B cell (primary cell): ENCODE results near the gene PRPSAP1. TPM values are rescaled to one million over a fixed set of nuclear protein-coding genes. Genes with fewer than 3 reads are reported as not detected.

Source experiments
- ATAC-seq: fragments of 200-7000 bp; cut with Tn5 transposase; one replicate; pipeline ENCODE4 v1.10.0; 2021; ENCODE audit warnings: low read depth, mild to moderate bottlenecking, moderate number of reproducible peaks, moderate library complexity
- CTCF ChIA-PET: fragments of 350-600 bp; sonication (Branson Sonifier 250); formaldehyde crosslinking; loops from one replicate; lab custom pipeline; 2021; ENCODE audit warnings: antibody characterized with exemption, inconsistent platforms; lab: Charles Lee
- POLR2A ChIA-PET: fragments of 350-600 bp; sonication (Branson Sonifier 250); formaldehyde crosslinking; loops from one replicate; lab custom pipeline; 2021; ENCODE audit warnings: antibody characterized with exemption; lab: Charles Lee
- DNase-seq: peaks from one replicate; pipeline ENCODE4 v3.0.0; 2013
- H2AFZ ChIP-seq: 2 replicates; pipeline ENCODE4 v1.6.1; 2012; ENCODE audit warnings: mild to moderate bottlenecking, low read depth, low read length; ENCODE audit not compliant: insufficient read depth, poor library complexity, severe bottlenecking
- H3K27ac ChIP-seq, 2 donors: 1 replicate in 1 of 2; 2 replicates in 1 of 2; pipeline ENCODE4 v1.5.1; 2012 to 2013; ENCODE audit warnings: low read length in 2 of 2, mild to moderate bottlenecking in 2 of 2, moderate library complexity in 1 of 2
- H3K27me3 ChIP-seq, 4 experiments: fragments of 200-600 bp in 1 of 4; sonication (generic) in 1 of 4; replicated peaks in 1 of 4; 1 replicate in 2 of 4; 2 replicates in 2 of 4; pipeline versions ENCODE4 v1.6.1 to v1.7.0; 2013 to 2016; ENCODE audit warnings: low read length in 3 of 4, mild to moderate bottlenecking in 2 of 4, mixed read lengths in 1 of 4, moderate library complexity in 1 of 4; ENCODE audit not compliant: insufficient read depth in 4 of 4, control insufficient read depth in 3 of 4; ENCODE audit errors: control extremely low read depth in 1 of 4
- H3K36me3 ChIP-seq, 2 experiments: replicated peaks in 1 of 2; 1 replicate in 1 of 2; 2 replicates in 1 of 2; pipeline versions ENCODE4 v1.6.1 to v1.7.1; 2013; ENCODE audit warnings: low read length in 1 of 2; ENCODE audit not compliant: insufficient read depth in 2 of 2, control insufficient read depth in 1 of 2; ENCODE audit errors: control extremely low read depth in 1 of 2, extremely low read depth in 1 of 2
- H3K4me1 ChIP-seq, 2 donors: fragments of 200-600 bp in 1 of 2; sonication (generic) in 1 of 2; 1 replicate in 1 of 2; 2 replicates in 1 of 2; pipeline versions ENCODE4 v1.5.1 to v1.6.1; 2013 to 2017; ENCODE audit warnings: low read length in 2 of 2; ENCODE audit not compliant: control insufficient read depth in 2 of 2, insufficient read depth in 2 of 2
- H3K4me2 ChIP-seq: replicated peaks from 2 replicates; pipeline ENCODE3; 2012; ENCODE audit warnings: mild to moderate bottlenecking, low read depth, low read length; ENCODE audit not compliant: poor library complexity, severe bottlenecking
- H3K4me3 ChIP-seq, 5 experiments: fragments of 200-600 bp in 1 of 5; sonication (generic) in 1 of 5; 1 replicate in 3 of 5; 2 replicates in 2 of 5; pipeline versions ENCODE4 v1.5.1 to v1.7.0; 2011 to 2016; ENCODE audit warnings: low read length in 4 of 5, mild to moderate bottlenecking in 4 of 5, low read depth in 2 of 5, control low read depth in 1 of 5, moderate library complexity in 1 of 5; ENCODE audit not compliant: insufficient read depth in 1 of 5; ENCODE audit errors: control extremely low read depth in 1 of 5, extremely low read depth in 1 of 5
- H3K79me2 ChIP-seq: fragments of 200-600 bp; sonication (generic); one replicate; pipeline ENCODE4 v1.6.0; 2016; ENCODE audit warnings: low read length; ENCODE audit not compliant: control insufficient read depth, insufficient read depth
- H3K9ac ChIP-seq: fragments of 200-600 bp; sonication (generic); 2 replicates; pipeline ENCODE4 v1.6.1; 2017; ENCODE audit warnings: mild to moderate bottlenecking, low read length, moderate library complexity
- H3K9me3 ChIP-seq, 3 donors: one replicate each; pipeline versions ENCODE4 v1.6.1 to v1.7.1; 2013; ENCODE audit warnings: low read length in 2 of 3; ENCODE audit not compliant: control insufficient read depth in 2 of 3, insufficient read depth in 1 of 3; ENCODE audit errors: control extremely low read depth in 1 of 3
- H4K20me1 ChIP-seq: 2 replicates; pipeline ENCODE4 v1.6.0; 2012; ENCODE audit warnings: mild to moderate bottlenecking, low read length; ENCODE audit not compliant: insufficient read depth, control insufficient read depth, poor library complexity, severe bottlenecking
- H3K27ac Mint-ChIP-seq: one replicate; pipeline ENCODE4 v1.8.0; 2021; ENCODE audit warnings: mixed read lengths
- H3K27me3 Mint-ChIP-seq: one replicate; pipeline ENCODE4 v1.8.0; 2021; ENCODE audit warnings: mixed read lengths
- H3K4me1 Mint-ChIP-seq: one replicate; pipeline ENCODE4 v1.8.0; 2021; ENCODE audit warnings: mixed read lengths
- H3K4me3 Mint-ChIP-seq: one replicate; pipeline ENCODE4 v1.8.0; 2021; ENCODE audit warnings: mixed read lengths
- H3K9me3 Mint-ChIP-seq: one replicate; pipeline ENCODE4 v1.8.0; 2022; ENCODE audit warnings: mixed read lengths; ENCODE audit not compliant: insufficient read depth
- CTCF ChIP-seq: fragments of 200-600 bp; IDR thresholded peaks from one replicate; pipeline ENCODE4 v1.8.0; 2022; ENCODE audit warnings: antibody characterized with exemption, mild to moderate bottlenecking
- EZH2 ChIP-seq: IDR thresholded peaks from 2 replicates; pipeline ENCODE4 v1.6.1; 2012; ENCODE audit warnings: borderline replicate concordance, low read depth, mild to moderate bottlenecking, moderate library complexity, low read length; ENCODE audit not compliant: insufficient read depth, poor library complexity, severe bottlenecking
- WGBS: methylation state at CpG from one replicate; pipeline ENCODE4 v1.1.5; 2013; ENCODE audit warnings: missing lambda C conversion rate; ENCODE audit not compliant: insufficient coverage; 5-methylcytosine and 5-hydroxymethylcytosine counted together
- intact Hi-C: fragments of 100-400 bp; cut with micrococcal nuclease; formaldehyde crosslinking; loops from one replicate; pipeline ENCODE4 v1.10.0; 2022
- polyA plus RNA-seq: library from polyadenylated mRNA; depleted of rRNA; stranded (reverse); fragments of >200 nt; gene quantifications from 2 replicates; pipeline ENCODE4 v1.2.3, GENCODE V29; 2012
- total RNA-seq, 2 donors: library from RNA; stranded (reverse); fragments of 120-200 nt in 1 of 2; gene quantifications; 1 replicate in 1 of 2; 2 replicates in 1 of 2; pipeline versions ENCODE4 v1.2.3 to v1.2.4, GENCODE V29; 2013 to 2022

Gene PRPSAP1
- total and polyA plus RNA-seq, 2 donors (not counting 1 experiment from before 2014, with no cell fraction given) = 45.5 to 61.4 TPM

DNA sequence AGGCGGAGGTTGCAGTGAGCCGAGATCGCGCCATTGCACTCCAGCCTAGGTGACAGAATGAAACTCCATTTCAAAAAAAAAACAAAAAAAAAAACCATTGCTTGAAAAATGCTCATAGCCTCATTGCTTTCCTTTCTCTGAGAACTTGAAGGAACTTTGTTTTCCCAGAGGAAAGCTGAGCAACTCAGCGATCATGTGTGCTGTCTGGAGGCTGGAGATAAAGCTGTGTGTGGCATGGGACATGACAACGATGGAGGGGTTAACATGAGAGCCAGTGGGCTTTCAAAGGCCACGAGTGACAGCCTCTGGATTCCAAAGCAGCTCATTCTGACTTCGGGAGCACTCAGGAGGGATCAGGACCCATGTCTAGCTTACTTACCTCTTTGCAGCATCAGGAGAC, 24.1 kb downstream of the PRPSAP1 start:
- no peaks in the 10 kb centered on the region for H3K27me3 Mint-ChIP-seq
- no peak for TF ChIP-seq CTCF
- no peaks in the 10 kb centered on the region for H3K4me1 Mint-ChIP-seq
- no peaks in the 10 kb centered on the region for H3K9me3 Mint-ChIP-seq
- H3K27me3 ChIP-seq = no peaks in the 10 kb centered on the region
- ATAC-seq = no peak
- H3K4me3 ChIP-seq = no peak overlapping the region
- H2AFZ ChIP-seq = no peak overlapping the region
- no peaks in the 10 kb centered on the region for H4K20me1 ChIP-seq
- no peak overlapping the region for H3K27ac Mint-ChIP-seq
- no peak for DNase-seq
- peaks cover 3% of the 10 kb centered on the region for H3K79me2 ChIP-seq
- H3K27ac ChIP-seq = no peak overlapping the region
- 100% methylated on average over 3 of the region's 8 CpGs for WGBS
- H3K9me3 ChIP-seq = no peaks in the 10 kb centered on the region
- H3K4me1 ChIP-seq = no peaks in the 10 kb centered on the region
- peaks cover 2 to 23% of the 10 kb centered on the region in 2 experiments for H3K36me3 ChIP-seq
- no peak overlapping the region for H3K9ac ChIP-seq
- no peak overlapping the region for H3K4me2 ChIP-seq
- H3K4me3 Mint-ChIP-seq = no peak overlapping the region
- ChIA-PET CTCF (interaction anchor here (0.5 to 0.9 kb wide), 5 partner anchors 15 to 464 kb away, joined by 3 to 4 read pairs (median 3); no protein-coding TSS in a partner anchor), POLR2A (no interaction called here)
- intact Hi-C loops = no loop called here

DNA sequence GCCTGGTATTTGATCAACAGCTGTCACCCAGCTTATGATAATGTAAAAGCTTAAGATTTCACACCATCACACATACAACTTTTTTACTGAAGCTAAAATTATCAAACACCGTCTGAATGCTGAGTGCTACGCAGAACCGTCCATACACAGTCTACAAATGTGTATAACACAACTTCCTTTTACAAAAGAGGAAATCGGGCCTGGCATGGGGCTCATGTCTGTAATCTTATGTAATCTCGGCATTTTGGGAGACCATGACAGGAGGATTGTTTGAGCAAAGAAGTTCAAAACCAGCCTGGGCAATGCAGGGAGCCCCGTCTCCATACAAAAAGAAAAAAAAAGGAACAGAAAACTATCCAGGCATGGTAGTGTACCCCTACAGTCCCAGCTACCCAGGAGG, 26.0 kb downstream of the PRPSAP1 start:
- no peak for TF ChIP-seq CTCF
- TF ChIP-seq EZH2 = no peak
- WGBS = no CpG with 5 or more reads among the region's 6 CpGs
- Histone ChIP-seq H3K4me3 (no peak overlapping the region), H4K20me1 (no peaks in the 10 kb centered on the region), H3K27ac (no peak overlapping the region), H3K4me1 (no peaks in the 10 kb centered on the region), H3K79me2 (no peaks in the 10 kb centered on the region), H3K27me3 (no peaks in the 10 kb centered on the region), H3K9ac (no peak overlapping the region), H3K9me3 (no peaks in the 10 kb centered on the region), H2AFZ (no peak overlapping the region), H3K36me3 (peaks cover 2 to 23% of the 10 kb centered on the region in 2 experiments), H3K4me2 (no peak overlapping the region)
- intact Hi-C loops = no loop called here
- CTCF ChIA-PET = interaction anchor here (1.7 kb wide), 1 partner anchor 58 kb away, joined by 5 read pairs; no protein-coding TSS in a partner anchor
- POLR2A ChIA-PET = no interaction called here
- Mint-ChIP-seq H3K9me3 (no peaks in the 10 kb centered on the region), H3K4me3 (no peak overlapping the region), H3K27me3 (no peaks in the 10 kb centered on the region), H3K4me1 (no peaks in the 10 kb centered on the region), H3K27ac (no peak overlapping the region)
- DNase-seq (no peak), ATAC-seq (no peak)
